ENCODE measurements around the gene CCDC60.

The CCDC60 gene

GRCh38 chr12:119384340-119384739 is 49.8 kb downstream of the CCDC60 start:
- no peak for DNase-seq (ENCODE audit: low read depth, low spot score)

DNA sequence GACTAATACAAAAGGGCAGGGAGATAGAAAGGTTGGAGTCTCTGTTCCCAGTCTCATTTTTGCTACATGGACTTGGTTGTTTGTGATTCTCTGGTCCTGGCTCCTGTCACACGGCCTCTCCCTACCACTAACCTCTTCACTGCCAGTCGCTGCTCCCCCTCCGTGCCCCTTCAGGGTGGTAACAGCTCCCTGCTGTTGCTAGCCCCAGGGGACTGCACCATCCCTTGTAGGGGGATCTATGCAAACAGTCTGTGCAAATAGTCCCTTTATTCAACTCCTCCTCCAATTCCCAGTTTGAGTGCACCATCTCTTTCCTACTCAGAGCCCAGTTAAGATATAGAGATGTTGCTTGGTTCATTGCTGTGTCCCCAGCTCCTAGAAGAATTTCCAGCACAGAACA is 51.1 kb downstream of the CCDC60 start:
- DNase-seq (ENCODE audit: low read depth, low spot score) = no peak

DNA sequence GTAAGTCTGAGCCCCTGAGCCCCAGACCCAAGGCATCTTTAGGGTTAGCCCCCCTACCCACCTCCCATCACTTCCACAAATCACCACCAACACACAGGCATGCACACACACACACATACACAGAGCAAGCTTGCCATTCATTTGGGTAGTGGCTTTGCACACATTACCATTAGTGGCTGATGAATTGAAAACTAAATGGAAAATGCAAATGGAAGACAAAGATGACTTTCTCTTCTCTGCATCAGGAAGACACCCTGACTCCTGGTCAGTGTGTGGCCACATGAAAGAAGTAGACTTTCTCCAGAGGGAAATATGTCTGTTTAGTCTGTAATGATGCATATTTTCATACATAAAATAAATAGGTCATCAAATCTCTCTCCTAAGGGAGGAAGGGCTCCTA is 55.2 kb downstream of the CCDC60 start:
- no peak for DNase-seq (ENCODE audit: low read depth, low spot score)

GRCh38 chr12:119391673-119392072 is 57.1 kb downstream of the CCDC60 start:
- no peak for DNase-seq (ENCODE audit: low read depth, low spot score)

DNA sequence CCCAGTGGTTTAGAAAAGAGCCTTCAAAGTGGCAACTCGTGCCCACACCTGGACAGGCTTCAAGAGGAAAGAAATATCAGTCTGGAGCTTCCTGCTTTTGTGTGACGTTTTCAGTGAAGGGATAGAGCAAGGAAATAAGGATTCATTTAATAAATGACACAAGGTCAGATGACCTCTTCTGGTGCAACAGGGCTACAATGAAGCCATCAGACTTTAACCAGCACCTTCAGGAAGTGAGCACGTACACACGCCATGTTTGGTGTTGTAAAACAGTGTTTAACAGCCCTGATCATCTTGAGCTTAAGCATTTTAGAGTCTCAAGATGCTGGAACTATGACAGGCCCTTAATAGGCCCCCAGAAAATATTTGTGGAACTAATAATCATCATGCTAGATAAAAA is 59.1 kb downstream of the CCDC60 start:
- no peak for DNase-seq (ENCODE audit: low read depth, low spot score)

- DNase-seq (ENCODE audit: low read depth, low spot score) = no peak
Observed at GRCh38 chr12:119397540-119397939, 63.0 kb downstream of the CCDC60 start.

- no peak for DNase-seq (ENCODE audit: low read depth, low spot score)
Observed at GRCh38 chr12:119398190-119398589, 63.7 kb downstream of the CCDC60 start.

DNA sequence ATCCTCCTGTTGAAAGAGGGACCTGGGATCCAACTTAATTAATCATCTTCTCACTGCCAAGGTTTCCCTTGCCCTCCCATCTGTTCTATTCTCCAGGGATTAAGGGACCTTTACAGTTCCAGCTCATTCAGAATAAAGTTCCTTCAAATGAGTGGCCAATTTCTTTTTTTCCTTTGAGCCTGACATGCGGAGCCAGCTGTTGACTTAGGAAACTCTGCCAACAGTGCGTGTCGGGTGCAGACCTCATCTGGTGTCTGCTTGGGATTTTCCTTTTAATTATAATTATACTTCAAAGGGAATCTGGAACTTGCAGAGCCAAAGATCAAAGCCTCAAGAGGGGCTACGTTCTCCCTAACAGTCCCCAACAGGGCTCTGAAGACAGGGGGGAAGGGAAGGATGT is 64.8 kb downstream of the CCDC60 start:
- no peak for DNase-seq (ENCODE audit: low read depth, low spot score)

DNA sequence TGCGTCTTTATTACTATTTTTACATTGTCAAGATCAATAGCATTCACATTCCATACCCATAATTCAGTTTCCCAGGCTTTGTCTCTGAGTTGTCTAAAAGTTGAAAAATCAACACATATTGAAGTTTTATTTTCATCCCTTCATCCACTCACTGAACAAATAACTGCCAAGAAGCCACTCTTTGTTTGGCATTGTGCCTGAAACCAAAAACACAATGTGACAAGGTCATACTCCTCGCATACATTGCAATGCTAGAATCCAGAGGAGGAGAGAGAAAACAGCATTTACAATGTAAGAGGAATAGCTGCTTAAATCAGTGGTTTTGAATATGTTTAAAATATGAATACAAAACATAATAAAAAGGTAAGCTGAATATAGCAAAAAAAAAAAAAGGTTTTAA is 71.8 kb downstream of the CCDC60 start:
- DNase-seq (ENCODE audit: low read depth, low spot score) = no peak

GRCh38 chr12:119406811-119407210 is 72.3 kb downstream of the CCDC60 start:
- DNase-seq (ENCODE audit: low read depth, low spot score) = no peak

- DNase-seq (ENCODE audit: low read depth, low spot score) = no peak
Observed at GRCh38 chr12:119409043-119409442, 74.5 kb downstream of the CCDC60 start.

DNA sequence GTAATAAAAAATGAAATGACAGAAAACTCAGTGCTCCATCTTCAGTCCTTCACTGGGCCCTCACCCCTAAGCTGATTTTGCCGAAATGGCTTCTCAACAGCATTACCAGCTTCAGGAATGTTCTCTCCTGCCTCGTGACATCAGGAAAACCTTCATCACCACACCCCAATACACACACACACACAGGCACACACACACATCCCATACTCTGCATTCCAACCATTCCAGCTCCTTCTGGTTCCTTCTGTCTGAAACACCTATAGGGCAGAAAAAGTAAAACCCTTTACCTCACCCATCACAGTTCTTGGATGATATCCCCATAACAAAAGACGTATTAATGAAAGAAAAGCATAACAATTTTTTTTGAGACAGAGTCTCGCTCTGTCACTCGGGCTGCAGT is 75.9 kb downstream of the CCDC60 start:
- DNase-seq (ENCODE audit: low read depth, low spot score) = no peak

- no peak for DNase-seq (ENCODE audit: low read depth, low spot score)
Observed at GRCh38 chr12:119412306-119412705, 77.8 kb downstream of the CCDC60 start.

DNA sequence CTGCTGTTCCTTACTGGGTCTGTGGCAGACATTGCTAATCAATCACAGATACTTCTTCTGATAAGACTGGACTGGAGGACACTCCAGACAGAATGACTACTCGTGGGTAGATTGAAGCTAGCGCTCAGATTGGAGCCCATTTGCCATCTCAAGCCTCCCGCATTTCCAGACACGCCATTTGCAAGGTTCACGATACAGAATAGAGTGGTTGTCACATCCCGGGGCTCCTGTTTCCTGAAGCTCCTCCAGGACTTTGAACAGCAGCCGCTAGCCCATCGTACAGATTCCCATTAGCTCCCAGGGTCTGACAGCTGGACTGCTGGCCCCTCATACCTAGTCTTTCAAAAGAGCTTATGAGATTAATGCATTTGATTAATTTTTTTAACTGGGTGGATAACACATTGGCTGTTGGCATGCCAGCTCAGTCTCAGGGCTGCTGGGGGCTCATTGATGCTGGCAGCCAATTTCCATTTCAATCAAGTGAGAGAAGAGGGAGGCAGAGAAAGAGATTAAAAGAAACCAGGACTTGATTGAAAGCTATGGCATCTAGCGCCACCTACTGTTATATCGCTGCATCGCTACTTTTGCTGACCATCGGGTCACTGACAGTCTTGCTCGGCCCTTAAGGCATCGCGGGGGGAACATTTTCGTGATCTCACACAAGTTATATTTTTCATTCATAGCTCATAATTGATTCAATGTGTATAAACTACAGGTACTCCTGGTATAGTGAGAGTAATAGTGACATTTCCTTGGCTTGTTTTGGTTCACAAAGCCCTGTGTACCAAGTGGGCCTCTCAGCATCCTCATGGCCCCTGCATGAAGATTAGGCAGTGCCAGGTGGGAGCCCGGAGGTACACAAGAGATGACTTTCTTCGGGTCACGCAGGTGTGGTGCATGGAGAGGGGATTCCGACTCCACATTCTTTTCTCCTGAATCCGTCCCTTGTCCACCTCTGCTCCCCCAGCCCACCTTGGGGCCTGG is 78.6 kb downstream of the CCDC60 start:
- DNase-seq (ENCODE audit: low read depth, low spot score) = no peak

- no peak for DNase-seq (ENCODE audit: low read depth, low spot score)
Observed at GRCh38 chr12:119415714-119416113, 81.2 kb downstream of the CCDC60 start.

- no peak for DNase-seq (ENCODE audit: low read depth, low spot score)
Observed at GRCh38 chr12:119417440-119417839, 82.9 kb downstream of the CCDC60 start.

- DNase-seq (ENCODE audit: low read depth, low spot score) = no peak
Observed at GRCh38 chr12:119419381-119419780, 84.9 kb downstream of the CCDC60 start.

DNA sequence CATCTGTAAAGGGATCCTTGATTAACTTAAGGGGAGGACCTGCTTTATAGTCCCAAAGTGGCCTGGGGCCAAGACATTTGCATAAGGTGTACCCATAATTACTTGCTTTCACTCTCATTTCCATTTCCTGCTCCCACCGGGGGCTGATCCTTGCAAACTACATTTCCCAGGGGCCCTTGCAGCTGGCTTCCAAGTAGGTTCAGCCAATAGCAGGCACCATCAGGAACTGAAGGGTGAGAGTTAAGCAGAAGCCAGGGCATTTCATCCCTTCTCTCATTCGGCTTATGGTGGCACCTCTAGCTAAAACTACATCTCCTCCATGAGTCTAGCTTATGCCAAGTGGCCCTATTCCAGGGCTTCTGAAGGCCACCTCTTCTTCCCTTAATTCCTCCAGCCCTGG is 88.8 kb downstream of the CCDC60 start:
- DNase-seq (ENCODE audit: low read depth, low spot score) = no peak

GRCh38 chr12:119425623-119426022 is 91.1 kb downstream of the CCDC60 start:
- DNase-seq (ENCODE audit: low read depth, low spot score) = no peak

DNA sequence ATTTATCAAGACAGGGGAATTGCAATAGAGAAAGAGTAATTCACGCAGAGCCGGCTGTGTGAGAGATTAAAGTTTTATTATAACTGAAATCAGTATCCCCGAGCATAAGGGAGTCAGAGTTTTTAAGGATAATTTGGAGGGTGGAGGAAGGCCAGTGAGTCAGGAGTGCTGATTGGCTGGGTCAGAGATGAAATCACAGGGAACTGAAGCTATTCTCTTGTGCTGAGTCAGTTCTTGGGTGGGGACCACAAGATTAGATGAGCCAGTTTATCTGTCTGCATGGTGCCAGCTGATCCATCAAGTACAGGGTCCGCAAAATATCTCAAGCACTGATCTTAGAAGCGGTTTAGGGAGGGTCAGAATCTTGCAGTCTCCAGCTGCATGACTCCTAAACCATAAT is 96.6 kb downstream of the CCDC60 start:
- DNase-seq (ENCODE audit: low read depth, low spot score) = no peak

GRCh38 chr12:119432949-119433348 is 98.4 kb downstream of the CCDC60 start:
- DNase-seq (ENCODE audit: low read depth, low spot score) = no peak

DNA sequence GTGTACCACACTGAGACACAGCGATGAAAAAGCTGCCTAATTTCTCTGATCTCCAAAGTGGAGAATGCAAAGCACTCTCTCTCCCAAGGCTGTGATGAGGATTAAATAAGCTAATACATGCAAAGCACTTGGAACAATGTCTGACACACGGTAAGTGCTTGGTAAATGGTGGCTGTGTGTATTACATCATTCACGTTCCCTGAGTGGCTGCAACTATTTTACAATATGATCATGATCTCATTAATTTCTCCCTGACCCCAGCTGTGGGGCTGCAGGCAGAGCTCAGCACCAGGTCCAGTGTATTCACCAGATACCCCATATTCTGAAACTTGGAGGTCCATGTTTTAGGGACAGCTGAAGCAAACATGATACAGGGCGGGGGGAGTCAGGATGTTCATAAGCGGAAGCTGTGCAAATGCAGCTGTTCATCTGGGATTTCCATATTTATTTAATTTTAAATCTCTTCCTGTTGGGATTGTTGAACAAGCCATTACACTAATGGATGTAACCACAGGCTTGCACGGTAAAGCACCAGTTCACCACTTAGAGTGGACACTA is 106.4 kb downstream of the CCDC60 start:
- no peak for DNase-seq (ENCODE audit: low read depth, low spot score)

DNA sequence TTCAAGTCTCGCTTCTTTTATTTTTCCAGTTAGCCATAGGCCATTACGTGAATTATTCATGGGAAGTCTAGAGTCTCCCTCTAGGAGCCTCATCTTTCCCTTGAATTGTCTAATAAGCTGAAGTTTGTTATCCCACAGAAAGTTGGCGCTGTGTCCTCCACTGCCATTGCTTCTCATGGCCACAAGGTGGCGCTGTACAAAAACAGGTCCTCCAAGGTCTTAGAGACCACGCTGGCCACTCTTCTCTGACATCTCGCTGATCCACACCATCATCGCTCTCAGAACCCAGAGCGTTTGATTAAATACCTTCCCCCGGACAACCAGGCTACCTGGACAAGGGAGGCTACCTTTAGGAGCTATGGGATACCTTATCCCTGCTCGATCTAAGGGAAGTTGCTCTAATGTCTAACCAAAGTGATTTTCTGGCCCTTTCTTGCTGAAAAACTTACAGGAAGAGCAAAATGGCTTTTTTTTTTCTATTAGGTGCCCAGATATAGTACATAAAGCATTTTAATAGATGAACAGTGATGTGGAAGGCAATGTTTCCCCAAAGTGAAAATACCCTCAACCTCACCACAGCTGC is 110.0 kb downstream of the CCDC60 start:
- no peak for DNase-seq (ENCODE audit: low read depth, low spot score)
